HepG2 (cell line): ENCODE measurements around the gene ANKRD27. TPM values are rescaled to one million over a fixed set of nuclear protein-coding genes. Genes with fewer than 3 reads are reported as not detected.

Source experiments
- CSRNP1 ChIP-seq: sonication (generic); formaldehyde crosslinking; IDR thresholded peaks from 2 replicates; pipeline ENCODE4 v1.8.1; 2023; ENCODE audit warnings: mild to moderate bottlenecking, missing genetic modification reagents
- GFI1 ChIP-seq: sonication (generic); formaldehyde crosslinking; IDR thresholded peaks from 2 replicates; pipeline ENCODE4 v1.5.0; 2020; ENCODE audit warnings: missing genetic modification reagents, mild to moderate bottlenecking, borderline replicate concordance
- HIVEP1 ChIP-seq: sonication (generic); formaldehyde crosslinking; IDR thresholded peaks from 2 replicates; pipeline ENCODE4 v1.4.0; 2020; ENCODE audit warnings: mild to moderate bottlenecking, missing genetic modification reagents
- HOXA3 ChIP-seq: sonication (generic); formaldehyde crosslinking; IDR thresholded peaks from 2 replicates; pipeline ENCODE4 v1.5.0; 2020; ENCODE audit warnings: missing genetic modification reagents
- IKZF4 ChIP-seq: sonication (generic); formaldehyde crosslinking; IDR thresholded peaks from 2 replicates; pipeline ENCODE4 v1.5.1; 2020; ENCODE audit warnings: borderline replicate concordance, mild to moderate bottlenecking, low read depth, missing genetic modification reagents; ENCODE audit errors: not compliant biosample characterization
- KDM6A ChIP-seq: IDR thresholded peaks from 2 replicates; pipeline ENCODE4 v1.6.1; 2016; ENCODE audit warnings: low read depth
- MTF1 ChIP-seq: sonication (generic); formaldehyde crosslinking; IDR thresholded peaks from 2 replicates; pipeline ENCODE4 v1.5.0; 2020; ENCODE audit warnings: missing genetic modification reagents
- NFIB ChIP-seq: sonication (generic); formaldehyde crosslinking; IDR thresholded peaks from 2 replicates; pipeline ENCODE4 v1.9.0; 2021; ENCODE audit warnings: missing genetic modification reagents, mild to moderate bottlenecking, borderline replicate concordance
- NR2F6 ChIP-seq, 2 experiments: IDR thresholded peaks; 2 replicates each; pipeline ENCODE4 v1.6.1; 2016; ENCODE audit warnings: antibody characterized with exemption in 1 of 2, mild to moderate bottlenecking in 1 of 2
- PLRG1 ChIP-seq: fragments of 450-650 bp; conservative IDR thresholded peaks from 2 replicates; pipeline ENCODE4 v1.6.1; 2016
- PLSCR1 ChIP-seq: sonication (generic); formaldehyde crosslinking; IDR thresholded peaks from 2 replicates; pipeline ENCODE4 v1.5.0; 2020; ENCODE audit warnings: missing genetic modification reagents, mild to moderate bottlenecking, borderline replicate concordance
- RFX5 ChIP-seq: IDR thresholded peaks from 2 replicates; pipeline ENCODE4 v1.6.1; 2011; ENCODE audit warnings: low read depth, low read length, improper control_type of control experiment
- RXRB ChIP-seq: IDR thresholded peaks from 2 replicates; pipeline ENCODE4 v1.6.1; 2016; ENCODE audit warnings: borderline replicate concordance, missing genetic modification reagents, missing compliant biosample characterization
- SAFB2 ChIP-seq: sonication (generic); formaldehyde crosslinking; IDR thresholded peaks from 2 replicates; pipeline ENCODE4 v1.5.1; 2020; ENCODE audit warnings: missing genetic modification reagents, low read depth, mild to moderate bottlenecking, borderline replicate concordance
- SMC3 ChIP-seq: IDR thresholded peaks from 2 replicates; pipeline ENCODE4 v1.6.1; 2011; ENCODE audit warnings: low read length, improper control_type of control experiment
- TARDBP ChIP-seq: sonication (generic); formaldehyde crosslinking; IDR thresholded peaks from 2 replicates; pipeline ENCODE4 v1.8.0; 2022; ENCODE audit warnings: mild to moderate bottlenecking, missing genetic modification reagents
- TOE1 ChIP-seq: sonication (generic); formaldehyde crosslinking; IDR thresholded peaks from 2 replicates; pipeline ENCODE4 v1.4.0; 2020; ENCODE audit warnings: mild to moderate bottlenecking, missing genetic modification reagents
- ZMYM4 ChIP-seq: sonication (generic); formaldehyde crosslinking; IDR thresholded peaks from 2 replicates; pipeline ENCODE4 v1.8.1; 2023; ENCODE audit warnings: mild to moderate bottlenecking, missing genetic modification reagents
- ZNF207 ChIP-seq: fragments of 450-650 bp; IDR thresholded peaks from 2 replicates; pipeline ENCODE4 v1.6.1; 2016; ENCODE audit warnings: antibody characterized with exemption, borderline replicate concordance
- ZNF234 ChIP-seq: sonication (generic); formaldehyde crosslinking; conservative IDR thresholded peaks from 2 replicates; pipeline ENCODE4 v1.5.1; 2020; ENCODE audit warnings: mild to moderate bottlenecking, missing genetic modification reagents
- ZNF513 ChIP-seq: sonication (generic); formaldehyde crosslinking; conservative IDR thresholded peaks from 2 replicates; pipeline ENCODE4 v1.5.0; 2020; ENCODE audit warnings: missing genetic modification reagents
- ZNF724P ChIP-seq: sonication (generic); formaldehyde crosslinking; IDR thresholded peaks from 2 replicates; pipeline ENCODE4 v1.8.0; 2022; ENCODE audit warnings: missing genetic modification reagents, borderline replicate concordance
- ZNF790 ChIP-seq: sonication (generic); formaldehyde crosslinking; IDR thresholded peaks from 2 replicates; pipeline ENCODE4 v1.8.0; 2022; ENCODE audit warnings: missing genetic modification reagents, mild to moderate bottlenecking, borderline replicate concordance
- ZNF839 ChIP-seq: sonication (generic); formaldehyde crosslinking; IDR thresholded peaks from 2 replicates; pipeline ENCODE4 v1.4.0; 2020; ENCODE audit warnings: missing genetic modification reagents, mild to moderate bottlenecking, borderline replicate concordance
- ZZZ3 ChIP-seq: sonication (generic); formaldehyde crosslinking; IDR thresholded peaks from 2 replicates; pipeline ENCODE4 v1.4.0; 2020; ENCODE audit warnings: missing genetic modification reagents, mild to moderate bottlenecking, borderline replicate concordance
- polyA plus RNA-seq, 8 experiments: library from polyadenylated mRNA; depleted of rRNA in 3 of 8; stranded (reverse) in 7 of 8; unstranded in 1 of 8; fragments of >200 nt; fragmentation: Illumina TruSeq in 4 of 8; extraction: Trizol in 4 of 8; gene quantifications; 2 replicates each; pipeline versions ENCODE4 v1.2.1 to v1.2.3, GENCODE V29; 2011 to 2016; ENCODE audit warnings: low read depth in 4 of 8, missing spikeins in 1 of 8, mixed read lengths in 1 of 8; ENCODE audit not compliant: insufficient read depth in 1 of 8
- total RNA-seq, 5 experiments: library from RNA; depleted of rRNA; stranded (reverse); fragments of >200 nt; fragmentation: Illumina TruSeq; extraction: Trizol; gene quantifications; 2 replicates each; pipeline ENCODE4 v1.2.3, GENCODE V29; 2016; ENCODE audit warnings: low read depth in 1 of 5
- TF ChIP-seq, protein P1 (sequence below): sonication (generic); formaldehyde crosslinking; IDR thresholded peaks from 2 replicates; pipeline ENCODE4 v1.4.0; 2020; ENCODE audit warnings: missing genetic modification reagents

Gene ANKRD27
- total and polyA plus RNA-seq, 2 of the 13 experiments (the other 11 are each of a cell fraction or from before 2014, with no cell fraction given): 22.2 to 23.7 TPM

DNA sequence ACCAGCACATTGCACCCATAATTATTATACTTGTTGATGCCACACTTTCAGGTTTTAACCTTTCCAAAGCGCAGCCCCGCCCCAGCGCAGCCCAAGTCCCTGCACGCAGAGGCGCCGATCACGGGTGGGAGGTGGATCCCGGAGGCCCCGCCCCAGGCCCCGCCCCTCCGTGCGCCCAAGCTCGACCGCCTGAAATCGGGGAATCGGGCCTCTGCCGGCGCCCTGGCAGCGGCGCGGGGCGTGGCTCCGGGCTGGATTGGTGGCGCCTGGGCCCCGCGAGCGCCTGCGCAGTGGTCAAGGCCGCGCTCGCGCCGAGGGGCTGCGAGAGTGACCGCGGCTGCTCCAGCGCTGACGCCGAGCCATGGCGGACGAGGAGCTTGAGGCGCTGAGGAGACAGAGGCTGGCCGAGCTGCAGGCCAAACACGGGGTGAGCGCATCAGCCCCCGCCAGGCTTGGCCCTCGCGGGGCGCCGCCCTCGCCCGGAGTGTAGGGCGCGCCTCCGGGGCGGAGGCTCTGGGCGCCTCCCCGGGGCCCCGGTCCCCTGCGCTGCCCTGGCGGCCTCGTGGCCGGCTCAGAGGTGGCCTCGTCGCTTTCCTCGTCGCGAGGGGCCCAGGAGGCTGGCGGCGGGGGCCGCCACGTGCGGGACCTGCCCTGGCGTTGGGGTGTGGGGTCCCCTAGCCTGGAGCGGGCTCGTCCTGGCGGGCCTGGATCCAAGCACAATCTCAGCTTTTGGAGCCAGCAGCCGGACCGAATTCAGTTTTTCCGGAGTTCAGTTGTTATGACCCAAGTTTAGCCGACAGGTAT, 93.9 kb downstream of the ANKRD27 start, which contains the start of gene PDCD5 (continued):
- TF ChIP-seq, protein P1, sequence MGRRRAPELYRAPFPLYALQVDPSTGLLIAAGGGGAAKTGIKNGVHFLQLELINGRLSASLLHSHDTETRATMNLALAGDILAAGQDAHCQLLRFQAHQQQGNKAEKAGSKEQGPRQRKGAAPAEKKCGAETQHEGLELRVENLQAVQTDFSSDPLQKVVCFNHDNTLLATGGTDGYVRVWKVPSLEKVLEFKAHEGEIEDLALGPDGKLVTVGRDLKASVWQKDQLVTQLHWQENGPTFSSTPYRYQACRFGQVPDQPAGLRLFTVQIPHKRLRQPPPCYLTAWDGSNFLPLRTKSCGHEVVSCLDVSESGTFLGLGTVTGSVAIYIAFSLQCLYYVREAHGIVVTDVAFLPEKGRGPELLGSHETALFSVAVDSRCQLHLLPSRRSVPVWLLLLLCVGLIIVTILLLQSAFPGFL (CRISPR knock-in tag): no peak
- TF ChIP-seq SAFB2: peak; percentile 64; the same call in 1 of the 2 replicates
- no peak for TF ChIP-seq HIVEP1
- TF ChIP-seq ZNF513 (CRISPR knock-in tag): no peak
- TF ChIP-seq GFI1 (CRISPR knock-in tag): 0 out of 2 replicates have a peak, but pooled peaks have one; percentile 57
- 0 out of 2 replicates have a peak, but pooled peaks have one; percentile 51 for TF ChIP-seq TARDBP (CRISPR knock-in tag)
- no peak for TF ChIP-seq SMC3
- no peak; the same call in 1 of the 2 replicates for TF ChIP-seq RXRB (CRISPR knock-in tag)
- no peak for TF ChIP-seq NR2F6 (IDR thresholded peaks at IDR 0.05)
- no peak; the same call in 1 of the 2 replicates for TF ChIP-seq NR2F6 (CRISPR knock-in tag; IDR thresholded peaks at IDR 0.05)
- no peak for TF ChIP-seq CSRNP1 (CRISPR knock-in tag)
- TF ChIP-seq PLRG1: no peak
- TF ChIP-seq ZMYM4 (CRISPR knock-in tag): peak; percentile 80
- no peak; the same call in 1 of the 2 replicates for TF ChIP-seq MTF1 (CRISPR knock-in tag)
- no peak for TF ChIP-seq TOE1 (CRISPR knock-in tag)
- TF ChIP-seq ZNF207: no peak
- TF ChIP-seq ZNF839 (CRISPR knock-in tag): 0 out of 2 replicates have a peak, but pooled peaks have one; percentile 43
- TF ChIP-seq ZNF790: peak; percentile 75; the same call in 1 of the 2 replicates
- TF ChIP-seq PLSCR1 (CRISPR knock-in tag): no peak
- TF ChIP-seq ZZZ3 (CRISPR knock-in tag): no peak
- no peak for TF ChIP-seq ZNF234
- no peak for TF ChIP-seq RFX5
- TF ChIP-seq IKZF4 (CRISPR knock-in tag): no peak
- peak; percentile 65 for TF ChIP-seq HOXA3 (CRISPR knock-in tag)
- no peak for TF ChIP-seq NFIB
- peak; percentile 54; the same call in 1 of the 2 replicates for TF ChIP-seq ZNF724P (CRISPR knock-in tag)
- no peak for TF ChIP-seq KDM6A
